Epithelial cell of esophagus (primary cell): Measurements from ENCODE around the gene PCSK6.
"Not testable (repeated sequence)": the region's sequence is repeated elsewhere in the genome, so short reads cannot be mapped to it uniquely, and the experiment has no call there.

ENCODE experiments used
- DNase-seq: peaks from one replicate; pipeline ENCODE4 v3.0.0; 2010; ENCODE audit warnings: low read depth
- H3K4me3 ChIP-seq: 2 replicates; pipeline ENCODE4 v1.5.1; 2011; ENCODE audit warnings: mild to moderate bottlenecking, low read length, control low read depth
- TF ChIP-seq, protein P1 (sequence below): IDR thresholded peaks from 2 replicates; pipeline ENCODE4 v1.5.1; 2011; ENCODE audit warnings: low read depth, mild to moderate bottlenecking, low read length, control low read depth, inconsistent platforms; ENCODE audit not compliant: insufficient read depth; ENCODE audit errors: missing control alignments

Gene PCSK6

DNA sequence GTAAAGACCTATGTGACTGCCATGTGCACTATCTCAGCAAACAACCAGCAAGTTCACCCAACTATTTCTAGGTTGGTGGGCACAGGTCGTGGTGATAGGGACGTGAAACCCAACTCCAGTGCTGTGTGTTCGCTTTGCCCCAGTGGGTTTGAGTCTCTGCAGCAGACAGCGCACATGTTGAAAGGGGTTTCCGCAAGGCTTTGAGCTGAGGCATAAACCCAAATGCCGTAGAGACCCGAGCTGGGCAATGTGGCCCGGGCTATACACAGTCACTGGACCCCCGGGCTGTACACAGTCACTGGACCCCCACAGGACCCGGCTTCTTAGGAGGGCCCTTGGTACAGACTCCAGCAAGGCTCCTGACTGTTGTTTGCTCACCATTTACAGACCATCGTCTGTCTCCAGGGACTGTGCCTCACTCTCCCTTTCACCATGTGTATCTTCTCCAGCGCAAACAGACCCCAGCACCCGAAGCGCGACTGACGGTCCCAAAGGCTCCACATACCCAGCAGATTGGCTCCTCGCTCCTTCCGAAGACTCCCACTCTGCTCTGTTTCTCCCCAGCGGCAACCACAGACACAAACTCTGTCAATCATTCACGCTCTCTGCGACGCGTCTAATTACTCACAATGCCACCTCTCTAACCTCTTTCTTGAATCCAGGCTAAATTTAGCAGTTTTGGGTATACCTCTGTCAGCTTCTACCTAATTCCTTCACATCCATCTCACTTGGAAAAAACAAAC, 31.2 kb downstream of the PCSK6 start:
- no peak for DNase-seq
- no peak overlapping the region for H3K4me3 ChIP-seq
- TF ChIP-seq, protein P1, sequence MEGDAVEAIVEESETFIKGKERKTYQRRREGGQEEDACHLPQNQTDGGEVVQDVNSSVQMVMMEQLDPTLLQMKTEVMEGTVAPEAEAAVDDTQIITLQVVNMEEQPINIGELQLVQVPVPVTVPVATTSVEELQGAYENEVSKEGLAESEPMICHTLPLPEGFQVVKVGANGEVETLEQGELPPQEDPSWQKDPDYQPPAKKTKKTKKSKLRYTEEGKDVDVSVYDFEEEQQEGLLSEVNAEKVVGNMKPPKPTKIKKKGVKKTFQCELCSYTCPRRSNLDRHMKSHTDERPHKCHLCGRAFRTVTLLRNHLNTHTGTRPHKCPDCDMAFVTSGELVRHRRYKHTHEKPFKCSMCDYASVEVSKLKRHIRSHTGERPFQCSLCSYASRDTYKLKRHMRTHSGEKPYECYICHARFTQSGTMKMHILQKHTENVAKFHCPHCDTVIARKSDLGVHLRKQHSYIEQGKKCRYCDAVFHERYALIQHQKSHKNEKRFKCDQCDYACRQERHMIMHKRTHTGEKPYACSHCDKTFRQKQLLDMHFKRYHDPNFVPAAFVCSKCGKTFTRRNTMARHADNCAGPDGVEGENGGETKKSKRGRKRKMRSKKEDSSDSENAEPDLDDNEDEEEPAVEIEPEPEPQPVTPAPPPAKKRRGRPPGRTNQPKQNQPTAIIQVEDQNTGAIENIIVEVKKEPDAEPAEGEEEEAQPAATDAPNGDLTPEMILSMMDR = no peak

DNA sequence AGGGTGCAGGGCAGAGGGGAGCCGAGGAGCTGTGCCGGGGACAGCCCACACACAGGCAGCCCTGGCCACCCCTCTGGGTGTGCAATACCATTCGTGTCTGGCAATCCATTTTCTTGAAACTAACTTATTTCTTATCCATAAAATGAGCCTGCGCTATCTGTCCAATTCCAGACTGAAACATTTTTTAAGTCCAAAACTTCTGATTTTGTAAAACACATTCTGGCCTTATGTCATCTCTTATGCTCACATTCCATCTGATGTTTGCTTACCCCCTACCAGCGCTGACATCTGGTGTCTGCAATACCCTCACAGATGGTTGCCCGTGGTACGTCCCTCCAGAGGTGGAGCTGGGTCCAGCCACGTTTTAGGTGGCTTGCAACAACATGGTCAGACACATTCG, 31.8 kb downstream of the PCSK6 start:
- TF ChIP-seq, protein P1 = no peak
- no peak for DNase-seq
- H3K4me3 ChIP-seq = no peak overlapping the region

DNA sequence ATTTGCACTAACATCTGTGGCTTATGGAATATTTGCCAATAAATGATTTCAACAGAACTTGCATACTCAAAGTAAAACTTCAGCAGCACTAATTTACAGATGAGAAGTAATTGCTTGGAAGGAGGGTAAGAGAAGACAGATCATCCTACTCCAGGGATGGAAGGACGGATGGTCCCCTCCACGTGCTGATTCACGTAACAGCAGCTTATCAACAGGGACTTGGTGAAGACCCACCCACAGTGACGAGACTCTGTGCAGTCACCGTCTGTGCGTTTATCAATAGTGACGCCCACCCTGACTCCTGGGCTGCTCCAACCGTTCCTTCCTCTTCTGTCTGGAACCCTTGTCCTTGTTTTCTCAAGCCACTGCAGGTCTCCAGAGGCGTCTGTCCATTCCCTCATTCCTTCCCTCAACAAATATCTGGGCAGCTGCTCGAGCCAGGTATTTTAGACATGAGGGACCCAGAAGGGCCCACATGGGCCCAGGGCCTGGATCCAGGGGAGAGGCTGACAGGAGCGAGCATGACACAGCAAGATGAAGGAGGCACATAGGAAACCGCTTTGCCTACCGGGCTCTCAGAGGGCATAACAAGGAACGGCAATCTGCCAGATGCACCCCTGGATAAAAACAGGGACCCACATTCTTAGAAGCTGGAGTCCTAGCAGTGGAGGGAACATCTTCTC, 33.3 kb downstream of the PCSK6 start:
- no peak for DNase-seq
- TF ChIP-seq, protein P1 = no peak
- H3K4me3 ChIP-seq = no peak overlapping the region

DNA sequence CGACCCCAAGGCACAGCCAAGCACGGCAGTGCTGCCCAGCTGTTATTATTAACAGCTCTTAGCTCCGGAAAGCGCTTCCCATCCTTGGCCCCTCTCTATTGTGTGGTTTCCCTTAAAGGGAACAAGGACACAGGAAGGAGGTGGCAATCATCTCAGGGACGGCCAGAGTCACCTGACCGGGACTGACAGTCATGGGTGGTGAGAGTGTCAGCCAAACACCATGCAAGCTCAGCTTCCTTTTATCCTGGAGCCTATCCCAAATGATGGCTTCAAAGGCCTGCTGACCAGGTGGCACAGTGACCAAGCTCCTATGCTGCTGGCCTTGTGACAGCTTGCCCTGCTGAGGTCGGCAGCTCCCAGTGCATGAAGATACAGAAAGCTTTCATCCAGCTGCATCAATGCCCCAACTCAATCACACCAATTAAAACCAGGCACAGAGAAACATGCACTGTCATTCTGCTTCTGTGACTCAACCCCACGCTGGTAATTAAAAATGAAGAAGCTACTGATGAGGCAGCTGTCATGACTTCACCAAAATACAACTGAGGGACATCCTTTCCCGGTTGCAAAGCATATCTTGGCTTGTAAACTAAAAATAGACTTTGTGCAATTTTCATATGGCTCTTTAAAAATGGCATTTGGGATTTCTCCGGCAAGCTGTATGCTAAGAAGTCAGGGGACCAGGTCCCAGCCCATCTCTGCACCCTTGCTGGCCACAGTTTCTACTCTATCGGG, 34.0 kb downstream of the PCSK6 start:
- DNase-seq = no peak
- H3K4me3 ChIP-seq = no peak overlapping the region
- TF ChIP-seq, protein P1 = no peak

DNA sequence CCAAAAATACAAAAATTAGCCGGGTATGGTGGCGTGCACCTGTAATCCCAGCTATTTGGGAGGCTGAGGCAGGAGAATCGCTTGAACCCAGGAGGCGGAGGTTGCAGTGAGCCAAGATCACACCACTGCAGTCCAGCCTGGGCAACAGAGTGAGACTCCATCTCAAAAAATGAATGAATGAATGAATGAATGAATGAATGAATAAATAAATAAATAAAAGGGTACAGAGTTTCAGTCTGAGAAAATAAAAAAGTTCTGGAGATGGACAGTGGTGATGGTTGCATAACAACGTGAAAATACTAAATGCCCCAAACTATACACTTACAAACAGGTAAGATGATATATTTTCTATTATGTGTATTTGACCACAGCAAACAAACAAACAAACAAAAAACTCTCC, 34.7 kb downstream of the PCSK6 start:
- H3K4me3 ChIP-seq, DNase-seq: not testable (repeated sequence)

DNA sequence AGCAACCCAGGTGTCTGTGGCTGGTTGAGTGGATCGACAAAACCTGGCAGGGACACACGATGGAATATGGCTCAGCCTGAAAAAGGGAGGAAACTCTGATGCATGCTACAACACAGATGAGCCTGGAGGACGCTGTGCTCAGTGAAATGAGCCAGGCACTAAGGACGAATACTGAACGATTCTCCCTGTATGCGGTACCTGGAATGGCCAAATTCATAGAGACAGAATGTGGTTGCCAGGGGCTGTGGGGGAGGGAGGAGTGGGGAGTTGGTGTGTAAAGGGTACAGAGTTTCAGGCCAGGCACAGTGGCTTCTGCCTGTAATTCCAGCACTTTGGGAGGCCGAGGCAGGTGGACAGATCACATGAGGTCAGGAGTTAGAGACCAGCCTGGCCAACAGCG, 35.1 kb downstream of the PCSK6 start:
- TF ChIP-seq, protein P1 = no peak
- H3K4me3 ChIP-seq = no peak overlapping the region
- DNase-seq = no peak

DNA sequence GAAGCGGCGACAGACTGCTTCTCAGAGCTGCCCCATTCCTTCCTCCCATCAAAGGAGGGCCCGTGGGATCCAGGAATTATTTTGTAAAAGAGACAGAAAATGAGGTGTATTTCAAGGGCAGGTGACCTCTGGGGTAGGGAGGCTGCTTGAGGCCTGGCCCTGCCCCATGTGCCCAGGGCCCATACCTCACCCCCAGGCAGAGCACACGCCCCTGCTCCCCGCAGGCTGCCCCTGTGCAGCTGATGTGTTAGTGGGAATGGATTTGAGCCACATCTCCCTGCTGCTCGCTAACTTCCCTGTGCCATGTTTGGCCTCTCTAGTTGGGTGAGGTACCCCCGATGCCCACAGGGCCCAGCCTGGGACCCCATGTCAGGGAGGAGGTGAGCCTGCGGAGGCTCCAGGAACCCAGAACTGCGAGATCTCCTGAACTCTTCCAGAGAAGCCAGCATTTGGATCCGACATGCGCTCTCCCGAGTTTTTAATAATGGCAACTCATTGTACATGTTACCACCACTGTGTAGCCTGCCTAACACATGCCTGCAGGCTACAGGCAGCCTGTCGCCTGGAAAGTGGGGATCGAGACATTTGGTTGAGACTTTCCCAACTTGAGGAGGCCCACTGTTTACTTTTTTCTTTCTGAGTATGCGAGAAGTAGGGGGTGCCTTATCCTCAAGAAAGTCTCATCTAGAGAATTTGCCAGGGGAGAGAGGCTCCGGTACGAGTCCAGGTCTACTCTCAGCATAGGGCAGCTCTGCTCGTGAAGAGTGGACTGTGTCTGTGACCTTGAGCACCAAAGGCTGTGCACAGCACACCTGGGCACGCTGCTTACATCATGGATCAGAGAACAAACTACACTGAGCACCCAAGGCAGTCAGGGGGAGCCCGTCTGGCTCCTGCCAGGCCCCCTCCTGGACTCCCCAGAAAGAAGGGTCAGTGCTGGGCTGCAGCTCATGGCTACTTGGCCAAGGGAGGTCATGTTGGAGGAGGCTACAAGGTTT, 36.1 kb downstream of the PCSK6 start:
- TF ChIP-seq, protein P1 = no peak
- DNase-seq = no peak
- H3K4me3 ChIP-seq = no peak overlapping the region
